ENCODE results near the gene NTM.

NTM gene

GRCh38 chr11:131838016-131838415, 467.6 kb downstream of the NTM start:
- TF ChIP-seq CTCF (IDR thresholded peaks at IDR 0.05; ENCODE audit: insufficient read depth, low read depth, low read length, missing control alignments), result no peak
- H3K4me3 ChIP-seq (ENCODE audit: low read depth, low read length), result no peak overlapping the region
- no peak for DNase-seq (ENCODE audit: low read depth)

- TF ChIP-seq CTCF (IDR thresholded peaks at IDR 0.05; ENCODE audit: insufficient read depth, low read depth, low read length, missing control alignments), result no peak
- DNase-seq (ENCODE audit: low read depth), result no peak
- H3K4me3 ChIP-seq (ENCODE audit: low read depth, low read length), result no peak overlapping the region
Observed at GRCh38 chr11:131839326-131839725, 468.9 kb downstream of the NTM start.

- H3K4me3 ChIP-seq (ENCODE audit: low read depth, low read length), result no peak overlapping the region
- no peak for TF ChIP-seq CTCF (IDR thresholded peaks at IDR 0.05; ENCODE audit: insufficient read depth, low read depth, low read length, missing control alignments)
- no peak for DNase-seq (ENCODE audit: low read depth)
Observed at GRCh38 chr11:131840545-131840944, 470.1 kb downstream of the NTM start.

GRCh38 chr11:131841028-131841427, 470.6 kb downstream of the NTM start:
- H3K4me3 ChIP-seq (ENCODE audit: low read depth, low read length), result no peak overlapping the region
- TF ChIP-seq CTCF (IDR thresholded peaks at IDR 0.05; ENCODE audit: insufficient read depth, low read depth, low read length, missing control alignments), result no peak
- no peak for DNase-seq (ENCODE audit: low read depth)

GRCh38 chr11:131841925-131842635, 471.7 kb downstream of the NTM start:
- no peak overlapping the region for H3K4me3 ChIP-seq (ENCODE audit: low read depth, low read length)
- DNase-seq (ENCODE audit: low read depth), result no peak
- no peak for TF ChIP-seq CTCF (IDR thresholded peaks at IDR 0.05; ENCODE audit: insufficient read depth, low read depth, low read length, missing control alignments)

- TF ChIP-seq CTCF (IDR thresholded peaks at IDR 0.05; ENCODE audit: insufficient read depth, low read depth, low read length, missing control alignments), result no peak
- DNase-seq (ENCODE audit: low read depth), result no peak
- H3K4me3 ChIP-seq (ENCODE audit: low read depth, low read length), result no peak overlapping the region
Observed at GRCh38 chr11:131845255-131845654, 474.8 kb downstream of the NTM start.

- TF ChIP-seq CTCF (IDR thresholded peaks at IDR 0.05; ENCODE audit: insufficient read depth, low read depth, low read length, missing control alignments), result no peak
- DNase-seq (ENCODE audit: low read depth), result no peak
- H3K4me3 ChIP-seq (ENCODE audit: low read depth, low read length), result no peak overlapping the region
Observed at GRCh38 chr11:131849485-131849884, 479.1 kb downstream of the NTM start.

Data from GM12865 (cell line).